Measurements from ENCODE around the gene C2CD4C. TPM values are rescaled to one million over a fixed set of nuclear protein-coding genes. Genes with fewer than 3 reads are reported as not detected.

C2CD4C gene
- total RNA-seq, 4 donors from 2014 or later, result 0.44 to 6.8 (median 0.51) TPM; not detected in 1

- TF ChIP-seq, protein P1, sequence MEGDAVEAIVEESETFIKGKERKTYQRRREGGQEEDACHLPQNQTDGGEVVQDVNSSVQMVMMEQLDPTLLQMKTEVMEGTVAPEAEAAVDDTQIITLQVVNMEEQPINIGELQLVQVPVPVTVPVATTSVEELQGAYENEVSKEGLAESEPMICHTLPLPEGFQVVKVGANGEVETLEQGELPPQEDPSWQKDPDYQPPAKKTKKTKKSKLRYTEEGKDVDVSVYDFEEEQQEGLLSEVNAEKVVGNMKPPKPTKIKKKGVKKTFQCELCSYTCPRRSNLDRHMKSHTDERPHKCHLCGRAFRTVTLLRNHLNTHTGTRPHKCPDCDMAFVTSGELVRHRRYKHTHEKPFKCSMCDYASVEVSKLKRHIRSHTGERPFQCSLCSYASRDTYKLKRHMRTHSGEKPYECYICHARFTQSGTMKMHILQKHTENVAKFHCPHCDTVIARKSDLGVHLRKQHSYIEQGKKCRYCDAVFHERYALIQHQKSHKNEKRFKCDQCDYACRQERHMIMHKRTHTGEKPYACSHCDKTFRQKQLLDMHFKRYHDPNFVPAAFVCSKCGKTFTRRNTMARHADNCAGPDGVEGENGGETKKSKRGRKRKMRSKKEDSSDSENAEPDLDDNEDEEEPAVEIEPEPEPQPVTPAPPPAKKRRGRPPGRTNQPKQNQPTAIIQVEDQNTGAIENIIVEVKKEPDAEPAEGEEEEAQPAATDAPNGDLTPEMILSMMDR (IDR thresholded peaks at IDR 0.05; ENCODE audit: low read depth), result no peak
These were observed 44.7 kb upstream of the C2CD4C start for GRCh38 chr19:453606-454005.

GRCh38 chr19:452829-453228 is 43.9 kb upstream of the C2CD4C start:
- TF ChIP-seq, protein P1 (IDR thresholded peaks at IDR 0.05; ENCODE audit: low read depth), result no peak

- TF ChIP-seq, protein P1 (IDR thresholded peaks at IDR 0.05; ENCODE audit: low read depth), result no peak
These were observed 41.0 kb upstream of the C2CD4C start for GRCh38 chr19:449916-450315.

DNA sequence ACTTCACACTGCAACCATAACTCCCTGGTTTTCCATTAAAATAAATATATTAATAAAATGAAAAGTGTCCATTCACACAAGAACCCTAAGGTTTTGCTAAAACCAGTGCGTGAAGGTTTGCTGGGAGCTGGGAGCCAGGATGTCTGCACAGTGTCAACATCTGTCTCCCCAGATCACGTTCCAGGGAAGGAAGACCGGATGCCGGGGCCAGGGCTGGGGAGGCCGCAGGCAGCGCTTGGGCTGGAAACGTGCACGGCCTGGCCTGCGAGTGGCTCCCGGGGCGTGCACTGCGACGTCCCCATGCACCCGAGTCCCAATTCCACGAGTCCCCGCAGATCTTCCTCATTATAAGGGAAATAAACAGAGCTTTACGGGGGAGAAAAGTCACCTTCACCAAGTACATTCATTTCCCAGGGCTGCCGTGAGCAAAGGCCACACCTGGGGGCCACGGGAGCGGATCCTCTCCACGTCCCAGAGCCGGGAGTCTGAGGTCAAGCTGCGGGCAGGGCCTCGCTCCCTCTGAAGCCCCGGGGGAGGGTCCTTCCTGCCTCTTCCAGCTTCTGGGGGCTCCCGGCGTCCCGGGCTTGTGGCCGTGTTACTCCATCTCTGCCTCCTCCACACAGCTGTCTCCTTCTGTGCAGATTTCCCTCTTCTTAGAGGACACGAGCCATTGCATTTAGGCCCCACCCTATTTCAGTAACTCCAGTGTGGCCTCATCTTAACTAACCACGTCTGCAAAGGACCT is 39.0 kb upstream of the C2CD4C start:
- TF ChIP-seq, protein P1 (IDR thresholded peaks at IDR 0.05; ENCODE audit: low read depth), result no peak

DNA sequence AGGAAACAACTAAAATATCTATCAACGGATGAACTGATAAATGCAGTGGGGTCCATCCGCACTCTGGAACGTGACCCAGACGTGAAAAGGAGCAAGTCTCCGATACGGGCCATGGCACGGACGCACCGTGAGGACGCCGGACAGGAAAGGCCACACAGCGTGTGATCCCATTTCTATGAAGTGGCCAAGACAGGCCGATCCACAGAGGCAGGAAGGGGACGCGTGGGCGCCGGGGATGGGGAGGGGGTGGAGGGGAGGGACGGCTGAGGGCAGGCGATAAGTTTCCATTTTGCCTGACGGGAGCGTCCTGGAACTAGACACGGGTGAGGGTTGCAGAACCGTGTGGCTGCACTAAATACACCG is 38.1 kb upstream of the C2CD4C start:
- TF ChIP-seq, protein P1 (IDR thresholded peaks at IDR 0.05; ENCODE audit: low read depth), result no peak

GRCh38 chr19:444677-445210 is 35.8 kb upstream of the C2CD4C start:
- TF ChIP-seq, protein P1 (IDR thresholded peaks at IDR 0.05; ENCODE audit: low read depth), result no peak

DNA sequence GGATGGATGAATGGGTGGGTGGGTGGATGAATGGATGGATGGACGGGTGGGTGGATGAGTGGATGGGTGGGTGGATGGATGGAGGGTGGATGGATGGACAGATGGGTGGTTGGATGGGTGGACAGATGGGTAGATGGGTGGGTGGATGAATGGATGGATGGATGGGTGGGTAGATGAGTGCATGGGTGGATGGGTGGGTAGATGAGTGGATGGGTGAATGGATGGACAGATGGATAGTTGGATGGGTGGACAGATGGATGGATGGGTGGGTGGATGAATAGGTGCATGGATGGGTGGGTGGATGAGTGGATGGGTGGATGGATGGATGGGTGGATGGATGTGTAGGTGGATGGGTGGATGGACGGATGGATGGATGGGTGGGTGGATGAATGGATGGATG is 34.1 kb upstream of the C2CD4C start:
- TF ChIP-seq, protein P1 (IDR thresholded peaks at IDR 0.05; ENCODE audit: low read depth), result no peak

All from subcutaneous adipose tissue (tissue), 4 donors.